Measurements from ENCODE around the gene SPATA18.

- TF ChIP-seq CTCF (IDR thresholded peaks at IDR 0.05; ENCODE audit: poor library complexity) (no peak), EZH2 (IDR thresholded peaks at IDR 0.05; ENCODE audit: borderline replicate concordance) (no peak), EZH2phosphoT487 (IDR thresholded peaks at IDR 0.05; ENCODE audit: low read depth, severe bottlenecking, unreplicated experiment) (no peak)
Measured at GRCh38 chr4:52010986-52011385, 40.1 kb upstream of the SPATA18 start.
